HG02884 (cell line): Measurements from ENCODE around the gene FUT1.

Experiments used
- ATAC-seq: cut with Tn5 transposase; IDR thresholded peaks from one replicate; pipeline ENCODE4 v1.9.1; 2021; ENCODE audit warnings: mild to moderate bottlenecking, moderate library complexity; ENCODE audit not compliant: unreplicated experiment

The FUT1 gene

GRCh38 chr19:48741129-48741999 is 11.1 kb downstream of the FUT1 start:
- no peak for ATAC-seq

GRCh38 chr19:48740164-48740972 is 12.1 kb downstream of the FUT1 start, which contains the start of gene RASIP1:
RASIP1 (minus strand) TSS chr19:48740610; CDS start chr19:48740282, 328 bp downstream.
- no peak for ATAC-seq

GRCh38 chr19:48739404-48740163 is 12.9 kb downstream of the FUT1 start:
- no peak for ATAC-seq

GRCh38 chr19:48738557-48739403 is 13.7 kb downstream of the FUT1 start:
- ATAC-seq = peak; percentile 72

GRCh38 chr19:48737360-48737998 is 15.0 kb downstream of the FUT1 start:
- no peak for ATAC-seq

- ATAC-seq = no peak
Measured at GRCh38 chr19:48735031-48735615, 17.3 kb downstream of the FUT1 start.

DNA sequence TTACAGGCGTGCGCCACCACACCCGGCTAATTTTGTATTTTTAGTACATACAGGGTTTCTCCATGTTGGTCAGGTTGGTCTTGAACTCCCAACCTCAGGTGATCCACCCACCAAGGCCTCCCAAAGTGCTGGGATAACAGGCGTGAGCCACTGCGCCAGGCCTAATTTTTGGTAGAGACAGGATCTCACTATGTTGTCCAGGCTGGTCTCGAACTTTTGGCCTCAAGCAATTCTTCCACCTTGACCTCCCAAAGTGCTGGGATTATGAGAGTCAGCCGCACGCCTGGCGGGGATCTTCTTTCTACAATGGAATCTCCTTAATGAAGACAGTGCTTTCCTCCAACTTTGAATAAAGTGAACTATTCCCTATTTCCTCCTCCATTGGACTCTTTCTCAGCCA is 17.8 kb downstream of the FUT1 start:
- no peak for ATAC-seq

DNA sequence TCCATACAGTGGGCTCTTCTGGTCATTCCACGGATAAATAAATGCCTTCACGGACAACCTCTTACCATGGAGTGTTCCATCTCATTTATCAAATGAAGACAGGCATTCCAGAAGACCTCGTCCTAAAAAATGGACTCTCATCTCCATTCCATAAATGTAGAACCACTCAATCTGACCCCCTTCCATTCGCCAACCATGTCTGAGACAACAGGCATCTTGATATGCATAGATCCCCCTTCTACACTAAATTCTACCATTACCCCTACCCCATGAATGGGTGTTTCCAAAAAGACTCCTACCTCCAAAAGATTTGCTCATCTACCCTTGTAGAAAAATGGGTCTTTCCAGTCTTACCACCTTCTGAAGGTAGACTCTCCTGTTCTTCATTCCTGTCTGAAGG is 21.0 kb downstream of the FUT1 start:
- ATAC-seq = no peak

GRCh38 chr19:48728911-48729664 is 23.4 kb downstream of the FUT1 start:
- ATAC-seq = no peak

DNA sequence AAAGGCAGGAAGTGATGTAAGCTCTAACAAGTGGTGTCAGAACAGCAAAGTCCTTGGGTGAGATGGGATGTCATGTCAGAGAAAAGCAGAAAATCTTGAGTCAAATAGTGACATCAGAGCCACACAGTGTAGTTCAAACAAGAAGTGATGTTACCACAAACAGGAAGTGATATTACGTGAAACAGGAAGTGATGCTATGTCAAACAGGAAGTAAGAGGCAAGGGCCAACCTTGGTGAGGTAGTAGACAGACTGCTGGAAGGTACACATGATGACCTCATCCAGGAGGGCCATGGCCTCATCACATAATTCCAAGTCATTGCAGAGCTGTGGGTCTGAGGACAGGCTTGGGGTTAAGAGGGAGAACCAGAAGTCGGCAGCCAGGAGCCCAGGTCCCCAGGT is 25.9 kb downstream of the FUT1 start:
- ATAC-seq = no peak

GRCh38 chr19:48724796-48725753 is 27.4 kb downstream of the FUT1 start:
- no peak for ATAC-seq

GRCh38 chr19:48722196-48722708 is 30.2 kb downstream of the FUT1 start:
- ATAC-seq = no peak

DNA sequence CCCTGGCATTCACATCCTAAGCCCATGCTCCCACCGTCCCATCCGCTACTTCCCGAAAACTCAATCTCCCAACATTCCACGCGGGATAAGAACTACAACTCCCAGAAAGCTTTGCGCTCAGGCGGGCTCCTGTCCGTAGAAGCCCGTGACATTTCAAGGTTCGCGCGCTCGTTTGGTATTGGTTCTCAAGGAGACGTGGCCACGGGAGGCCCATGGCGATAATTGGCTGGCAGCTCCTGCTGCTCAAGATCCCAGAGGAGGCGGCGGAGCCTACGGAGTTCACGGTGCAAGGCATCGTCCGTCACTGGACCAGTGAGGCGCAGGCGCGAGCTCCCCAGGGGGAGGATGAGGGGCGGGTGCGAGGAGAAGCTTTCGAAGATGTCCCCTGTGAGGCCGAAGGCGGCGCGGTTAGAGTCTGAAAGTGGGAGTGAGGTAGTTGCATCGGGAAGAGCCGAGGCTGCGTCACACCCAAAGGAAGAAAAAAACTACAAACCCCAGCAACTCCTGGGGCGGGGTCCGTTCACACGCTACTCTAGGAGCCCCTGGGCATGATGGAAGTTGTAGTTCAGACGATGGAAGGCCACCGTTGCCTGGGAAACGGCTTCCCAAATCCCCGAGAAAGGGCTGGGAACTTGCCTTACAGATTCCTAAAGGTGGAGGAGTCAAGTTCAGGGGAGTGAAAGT is 31.7 kb downstream of the FUT1 start:
- no peak for ATAC-seq

DNA sequence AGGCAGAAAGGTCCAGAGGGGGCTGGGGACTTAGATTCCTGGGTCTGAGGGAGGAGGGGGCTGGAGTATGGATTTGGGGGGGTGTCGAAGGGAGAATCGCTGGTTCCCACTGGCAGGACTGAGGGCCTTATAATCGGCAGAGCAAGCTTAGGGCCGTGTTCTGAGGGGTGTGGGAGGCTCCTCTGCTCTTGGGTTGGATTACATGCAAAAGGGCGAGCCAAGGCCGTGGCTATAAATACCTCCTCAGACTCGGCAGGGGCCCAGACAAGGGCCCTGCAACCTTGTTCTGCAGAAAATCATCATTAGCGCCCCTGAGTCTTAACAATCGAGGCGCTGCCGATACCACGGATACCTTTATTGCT is 32.2 kb downstream of the FUT1 start:
- ATAC-seq = no peak

GRCh38 chr19:48719263-48720171 is 32.9 kb downstream of the FUT1 start, which contains the start of gene MAMSTR:
MAMSTR (minus strand) TSS chr19:48719725; CDS start chr19:48719031, 694 bp downstream.
- ATAC-seq = no peak
